ENCODE results near the gene RTP1. TPM values are rescaled to one million over a fixed set of nuclear protein-coding genes. Genes with fewer than 3 reads are reported as not detected.
"Not testable (repeated sequence)": the region's sequence is repeated elsewhere in the genome, so short reads cannot be mapped to it uniquely, and the experiment has no call there.

RTP1 gene
- total and polyA plus RNA-seq, 9 donors = 0.08 TPM; not detected in 8

DNA sequence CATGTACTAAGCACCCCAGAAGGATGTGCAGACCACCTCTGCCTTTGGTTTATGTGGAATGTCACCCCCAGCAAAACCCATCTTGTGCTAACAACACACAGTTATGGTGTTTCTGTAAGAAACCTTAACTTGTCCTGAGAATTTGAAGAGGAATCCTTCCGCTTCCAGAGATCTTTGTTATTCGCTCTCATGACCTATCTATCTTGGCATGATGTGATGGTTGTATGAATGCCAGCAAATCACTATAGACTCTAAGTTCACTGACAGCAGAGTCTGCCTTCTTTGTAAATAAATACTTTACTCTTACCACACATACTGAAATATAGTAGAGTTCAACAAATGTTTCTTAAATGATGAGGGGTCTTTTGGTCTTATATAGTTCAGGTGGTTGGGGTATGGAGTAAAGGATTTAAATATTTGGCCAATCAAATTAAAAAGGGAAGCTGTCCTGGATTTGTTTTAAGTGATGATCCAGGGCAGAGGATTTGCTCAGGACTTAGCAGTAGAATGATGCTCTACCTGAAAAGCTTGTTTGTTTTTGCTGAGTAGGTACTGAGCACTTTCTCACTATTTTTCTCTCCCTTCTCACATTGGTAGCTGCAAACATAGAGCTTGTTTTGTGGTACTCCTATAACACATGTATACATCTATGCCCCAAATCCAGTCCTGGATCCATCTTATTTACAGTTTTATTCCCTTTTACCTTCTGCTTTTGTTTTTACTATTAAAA lies 27.9 kb upstream of the RTP1 start:
- no peaks in the 10 kb centered on the region for H3K36me3 ChIP-seq
- DNase-seq = no peak
- H3K4me1 ChIP-seq (ENCODE audit: insufficient read depth) = peaks cover 1% of the 10 kb centered on the region
- no peaks in the 10 kb centered on the region for H3K27me3 ChIP-seq
- H3K27ac ChIP-seq = no peak overlapping the region
- H3K4me3 ChIP-seq = no peak overlapping the region
- no peak for TF ChIP-seq EP300 (IDR thresholded peaks at IDR 0.05)
- TF ChIP-seq, protein P1, sequence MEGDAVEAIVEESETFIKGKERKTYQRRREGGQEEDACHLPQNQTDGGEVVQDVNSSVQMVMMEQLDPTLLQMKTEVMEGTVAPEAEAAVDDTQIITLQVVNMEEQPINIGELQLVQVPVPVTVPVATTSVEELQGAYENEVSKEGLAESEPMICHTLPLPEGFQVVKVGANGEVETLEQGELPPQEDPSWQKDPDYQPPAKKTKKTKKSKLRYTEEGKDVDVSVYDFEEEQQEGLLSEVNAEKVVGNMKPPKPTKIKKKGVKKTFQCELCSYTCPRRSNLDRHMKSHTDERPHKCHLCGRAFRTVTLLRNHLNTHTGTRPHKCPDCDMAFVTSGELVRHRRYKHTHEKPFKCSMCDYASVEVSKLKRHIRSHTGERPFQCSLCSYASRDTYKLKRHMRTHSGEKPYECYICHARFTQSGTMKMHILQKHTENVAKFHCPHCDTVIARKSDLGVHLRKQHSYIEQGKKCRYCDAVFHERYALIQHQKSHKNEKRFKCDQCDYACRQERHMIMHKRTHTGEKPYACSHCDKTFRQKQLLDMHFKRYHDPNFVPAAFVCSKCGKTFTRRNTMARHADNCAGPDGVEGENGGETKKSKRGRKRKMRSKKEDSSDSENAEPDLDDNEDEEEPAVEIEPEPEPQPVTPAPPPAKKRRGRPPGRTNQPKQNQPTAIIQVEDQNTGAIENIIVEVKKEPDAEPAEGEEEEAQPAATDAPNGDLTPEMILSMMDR (IDR thresholded peaks at IDR 0.05) = no peak
- TF ChIP-seq POLR2A (IDR thresholded peaks at IDR 0.05) = no peak
- intact Hi-C loops (cut with DNase I) = loop anchor here in 2 of 4 donors (10.0 kb wide), 2 partner anchors 315 to 555 kb away; partner anchors contain the start of gene AHSG (in 2 of the 2)
- 79 to 83% (median 82%) methylated on average over 2 of the region's 2 CpGs for WGBS, 3 donors
- no peaks in the 10 kb centered on the region for H3K9me3 ChIP-seq

DNA sequence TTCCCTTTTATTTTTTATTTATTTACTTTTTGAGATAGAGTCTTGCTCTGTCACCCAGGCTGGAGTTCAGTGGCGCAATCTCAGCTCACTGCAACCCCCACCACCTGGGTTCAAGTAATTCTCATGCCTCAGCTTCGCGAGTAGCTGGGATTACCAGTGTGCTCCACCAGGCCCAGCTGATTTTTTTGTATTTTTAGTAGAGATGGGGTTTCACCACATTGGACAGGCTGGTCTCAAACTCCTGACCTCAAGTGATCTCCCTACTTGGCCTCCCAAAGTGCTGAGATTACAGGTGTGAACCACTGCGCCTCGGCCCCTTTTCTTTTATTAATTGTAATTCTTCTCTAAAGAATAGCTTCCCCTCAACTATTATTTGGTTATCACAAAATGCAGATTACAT lies 26.4 kb upstream of the RTP1 start:
- intact Hi-C loops (cut with DNase I) = not testable (repeated sequence)
- 94 to 98% (median 96%) methylated on average over 5 of the region's 5 CpGs for WGBS, 3 donors

DNA sequence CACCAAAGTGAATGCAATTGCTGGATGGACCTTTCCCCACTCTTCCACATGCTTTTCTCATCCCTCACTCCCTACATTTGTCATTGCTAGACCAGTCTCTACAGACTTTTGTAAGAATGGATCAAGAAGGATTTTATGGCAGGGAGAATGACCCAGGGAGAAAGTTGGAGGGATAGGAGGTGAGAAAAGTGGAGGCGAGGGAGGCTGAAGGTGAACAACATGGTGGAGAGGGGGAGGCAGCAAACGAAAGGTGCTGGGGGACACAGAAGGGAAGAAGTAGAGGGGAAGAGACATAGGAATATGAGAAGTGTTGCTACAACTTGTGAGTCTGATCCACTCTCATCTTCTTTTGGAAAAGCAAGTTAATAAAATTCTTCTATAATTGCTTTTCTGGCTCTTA lies 24.4 kb upstream of the RTP1 start:
- intact Hi-C loops (cut with DNase I) = no loop called here
- Histone ChIP-seq H3K4me1 (ENCODE audit: insufficient read depth) (no peaks in the 10 kb centered on the region), H3K9me3 (no peaks in the 10 kb centered on the region), H3K27ac (no peak overlapping the region), H3K27me3 (no peaks in the 10 kb centered on the region), H3K36me3 (no peaks in the 10 kb centered on the region), H3K4me3 (no peak overlapping the region)
- 90 to 93% (median 92%) methylated on average over 2 of the region's 2 CpGs for WGBS, 3 donors
- no peak for DNase-seq
- no peak for TF ChIP-seq POLR2A (IDR thresholded peaks at IDR 0.05)
- TF ChIP-seq, protein P1 (IDR thresholded peaks at IDR 0.05) = no peak
- no peak for TF ChIP-seq EP300 (IDR thresholded peaks at IDR 0.05)

More for the DNA sequence above, 26.4 kb upstream of the RTP1 start:
- H3K27ac ChIP-seq; H3K4me3 ChIP-seq; DNase-seq; H3K36me3 ChIP-seq; H3K4me1 ChIP-seq (ENCODE audit: insufficient read depth); H3K27me3 ChIP-seq; H3K9me3 ChIP-seq: not testable (repeated sequence)

DNA sequence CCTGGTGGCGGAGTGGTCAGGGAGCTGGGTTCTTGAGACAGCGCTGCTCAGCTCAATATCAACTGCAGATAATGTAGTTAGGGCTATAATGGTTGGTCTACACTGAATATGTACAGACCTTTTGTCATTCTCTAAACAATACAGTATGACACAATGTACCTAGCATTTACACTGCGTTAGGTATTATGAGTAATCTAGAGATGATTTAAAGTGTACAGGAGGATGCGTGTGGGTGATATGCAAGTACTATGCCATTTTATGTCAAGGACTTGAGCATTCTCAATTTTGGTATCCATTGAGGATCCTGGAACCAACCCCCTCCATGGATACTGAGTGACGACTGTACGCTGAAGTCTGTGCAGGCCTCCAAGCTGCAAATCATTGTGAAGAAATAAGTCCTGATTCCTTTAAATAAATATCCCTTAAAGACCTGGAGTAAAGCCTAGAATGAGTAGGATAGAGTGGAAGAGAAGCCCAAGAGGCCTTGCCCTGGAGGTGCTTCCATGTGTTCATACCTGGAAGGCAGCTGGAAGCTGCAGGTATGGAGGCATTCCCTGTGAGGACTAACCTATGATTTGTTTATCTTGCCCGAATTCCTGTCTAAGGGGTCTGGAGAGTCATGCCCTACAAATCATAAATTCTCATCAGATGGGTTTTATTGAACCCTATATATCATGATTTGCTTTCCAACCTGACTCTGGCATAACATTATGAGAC lies 15.7 kb upstream of the RTP1 start:
- WGBS, 3 donors = 83 to 89% (median 84%) methylated on average over 7 of the region's 7 CpGs

More for the DNA sequence above, 15.7 kb upstream of the RTP1 start:
- TF ChIP-seq, protein P1 (IDR thresholded peaks at IDR 0.05) = no peak
- Histone ChIP-seq H3K27ac (no peak overlapping the region), H3K4me1 (ENCODE audit: insufficient read depth) (peaks cover 1% of the 10 kb centered on the region), H3K27me3 (no peaks in the 10 kb centered on the region), H3K9me3 (no peaks in the 10 kb centered on the region), H3K36me3 (no peaks in the 10 kb centered on the region), H3K4me3 (no peak overlapping the region)
- no peak for DNase-seq
- intact Hi-C loops (cut with DNase I) = no loop called here
